ENCODE measurements around the gene TSC22D3. TPM values are rescaled to one million over a fixed set of nuclear protein-coding genes. Genes with fewer than 3 reads are reported as not detected.

Gene TSC22D3
- total RNA-seq, 6 experiments from 2014 or later = 11.0 to 17.8 (median 12.2) TPM

- TF ChIP-seq CTCF (IDR thresholded peaks at IDR 0.05) = no peak
- Mint-ChIP-seq H3K27ac (no peak overlapping the region), H3K4me1 (ENCODE audit: low read depth) (peaks cover 6% of the 10 kb centered on the region; the same call in 1 of the 2 replicates)
These were observed 74.8 kb downstream of the TSC22D3 start for GRCh38 chrX:107700790-107701189.

GRCh38 chrX:107700317-107700774 lies 75.2 kb downstream of the TSC22D3 start:
- Mint-ChIP-seq H3K36me3 (ENCODE audit: low read depth) (no peaks in the 10 kb centered on the region), H3K4me1 (ENCODE audit: low read depth) (peaks cover 6% of the 10 kb centered on the region; the same call in 1 of the 2 replicates), H3K9me3 (no peaks in the 10 kb centered on the region), H3K27me3 (ENCODE audit: insufficient read depth) (peaks cover 8% of the 10 kb centered on the region), H3K27ac (no peak overlapping the region), H3K4me3 (no peak overlapping the region)
- no peak for DNase-seq
- no peak for TF ChIP-seq CTCF (IDR thresholded peaks at IDR 0.05)

More at GRCh38 chrX:107700790-107701189, 74.8 kb downstream of the TSC22D3 start:
- H3K4me3 Mint-ChIP-seq = no peak overlapping the region
- no peaks in the 10 kb centered on the region for H3K36me3 Mint-ChIP-seq (ENCODE audit: low read depth)
- DNase-seq = no peak
- H3K9me3 Mint-ChIP-seq = no peaks in the 10 kb centered on the region
- peaks cover 8% of the 10 kb centered on the region for H3K27me3 Mint-ChIP-seq (ENCODE audit: insufficient read depth)

GRCh38 chrX:107699616-107700015 lies 76.0 kb downstream of the TSC22D3 start:
- TF ChIP-seq CTCF (IDR thresholded peaks at IDR 0.05) = no peak
- H3K36me3 Mint-ChIP-seq (ENCODE audit: low read depth) = no peaks in the 10 kb centered on the region
- peaks cover 8% of the 10 kb centered on the region for H3K27me3 Mint-ChIP-seq (ENCODE audit: insufficient read depth)
- H3K27ac Mint-ChIP-seq = no peak overlapping the region
- H3K4me1 Mint-ChIP-seq (ENCODE audit: low read depth) = peaks cover 6% of the 10 kb centered on the region; the same call in 1 of the 2 replicates
- no peaks in the 10 kb centered on the region for H3K9me3 Mint-ChIP-seq
- H3K4me3 Mint-ChIP-seq = no peak overlapping the region
- no peak for DNase-seq

GRCh38 chrX:107691024-107691448 lies 84.6 kb downstream of the TSC22D3 start:
- H3K4me1 Mint-ChIP-seq (ENCODE audit: low read depth) = no peaks in the 10 kb centered on the region
- no peak overlapping the region for H3K27ac Mint-ChIP-seq
- peaks cover 9% of the 10 kb centered on the region for H3K27me3 Mint-ChIP-seq (ENCODE audit: insufficient read depth)
- H3K4me3 Mint-ChIP-seq = no peak overlapping the region
- no peak for DNase-seq
- no peaks in the 10 kb centered on the region for H3K36me3 Mint-ChIP-seq (ENCODE audit: low read depth)
- TF ChIP-seq CTCF (IDR thresholded peaks at IDR 0.05) = no peak
- H3K9me3 Mint-ChIP-seq = no peaks in the 10 kb centered on the region

- H3K9me3 Mint-ChIP-seq = no peaks in the 10 kb centered on the region
- no peak overlapping the region for H3K4me3 Mint-ChIP-seq
- H3K4me1 Mint-ChIP-seq (ENCODE audit: low read depth) = no peaks in the 10 kb centered on the region
- H3K36me3 Mint-ChIP-seq (ENCODE audit: low read depth) = no peaks in the 10 kb centered on the region
- TF ChIP-seq CTCF (IDR thresholded peaks at IDR 0.05) = no peak
- peaks cover 12% of the 10 kb centered on the region for H3K27me3 Mint-ChIP-seq (ENCODE audit: insufficient read depth)
- no peak for DNase-seq
- no peak overlapping the region for H3K27ac Mint-ChIP-seq
These were observed 88.1 kb downstream of the TSC22D3 start for GRCh38 chrX:107687445-107687844.

GRCh38 chrX:107686792-107687191 lies 88.8 kb downstream of the TSC22D3 start:
- Mint-ChIP-seq H3K9me3 (no peaks in the 10 kb centered on the region), H3K4me3 (no peak overlapping the region), H3K27me3 (ENCODE audit: insufficient read depth) (peaks cover 14% of the 10 kb centered on the region), H3K4me1 (ENCODE audit: low read depth) (no peaks in the 10 kb centered on the region), H3K27ac (no peak overlapping the region), H3K36me3 (ENCODE audit: low read depth) (no peaks in the 10 kb centered on the region)
- DNase-seq = no peak
- TF ChIP-seq CTCF (IDR thresholded peaks at IDR 0.05) = no peak

Measured in HFFc6 (cell line).